Adrenal gland (tissue), 12 donors: ENCODE data around the gene TDRD9. TPM values are rescaled to one million over a fixed set of nuclear protein-coding genes. Genes with fewer than 3 reads are reported as not detected.

Experiments used
- DNase-seq, 7 donors: peaks; one replicate each; pipeline ENCODE4 v3.0.0-alpha.2; 2019 to 2020
- H3K27ac ChIP-seq, 5 donors: fragments of 200-600 bp; sonication (generic) in 4 of 5; 1 replicate in 3 of 5; 2 replicates in 2 of 5; pipeline versions ENCODE4 v1.5.1 to v1.8.0; 2016 to 2020; ENCODE audit warnings: mild to moderate bottlenecking in 1 of 5
- H3K27me3 ChIP-seq: fragments of 200-600 bp; 2 replicates; pipeline ENCODE4 v1.8.0; 2021
- H3K36me3 ChIP-seq, 2 donors: fragments of 200-600 bp; replicated peaks in 1 of 2; 1 replicate in 1 of 2; 2 replicates in 1 of 2; pipeline versions ENCODE4 v1.5.1 to v1.8.0; 2018 to 2022
- H3K4me1 ChIP-seq, 2 donors: fragments of 200-600 bp; replicated peaks in 1 of 2; 1 replicate in 1 of 2; 2 replicates in 1 of 2; pipeline versions ENCODE4 v1.5.1 to v1.8.0; 2018 to 2021
- H3K4me3 ChIP-seq, 4 donors: fragments of 200-600 bp; sonication (generic) in 3 of 4; one replicate each; pipeline ENCODE4 v1.5.1; 2016 to 2018
- H3K9me3 ChIP-seq, 3 donors: fragments of 200-600 bp; sonication (generic) in 1 of 3; replicated peaks in 1 of 3; 1 replicate in 2 of 3; 2 replicates in 1 of 3; pipeline versions ENCODE4 v1.5.1 to v1.8.0; 2016 to 2021
- POLR2A ChIP-seq, 2 donors: fragments of 450-650 bp; IDR thresholded peaks; one replicate each; pipeline ENCODE4 v1.6.1; 2017; ENCODE audit warnings: antibody characterized with exemption in 2 of 2, mild to moderate bottlenecking in 2 of 2, moderate library complexity in 1 of 2
- WGBS, 4 donors: extraction: QIAGEN DNeasy Blood & Tissue Kit in 2 of 4; methylation state at CpG; one replicate each; pipeline versions ENCODE4 v1.1.5 to v1.1.7; 2013 to 2017; 5-methylcytosine and 5-hydroxymethylcytosine counted together
- intact Hi-C, 2 donors: fragments of 100-400 bp; cut with DNase I; formaldehyde crosslinking; loops; one replicate each; pipeline versions ENCODE4 v1.14.1 to v1.15.0; 2022 to 2023
- polyA plus RNA-seq, 3 donors: library from polyadenylated mRNA; stranded (reverse); fragments of 200-250 nt in 2 of 3; fragments of 350-450 nt in 1 of 3; fragmentation: Illumina TruSeq in 1 of 3; extraction: RNeasy Lipid Tissue Mini Kit (QIAGEN cat#74804) in 1 of 3; gene quantifications; one replicate each; pipeline ENCODE4 v1.2.3, GENCODE V29; 2013 to 2014
- total RNA-seq, 9 donors: library from RNA; depleted of rRNA in 4 of 9; stranded (reverse); fragments of >200 nt in 4 of 9; fragments of 120-200 nt in 1 of 9; fragmentation: NEBNext Ultra II Directional in 1 of 9; extraction: Animal tissue kit (Norgen Biotek cat#: 25700) in 1 of 9; gene quantifications; one replicate each; pipeline versions ENCODE4 v1.1.0 to v1.2.4, GENCODE V29; 2013 to 2023
- TF ChIP-seq, protein P1 (sequence below), 6 experiments: fragments of 450-650 bp in 4 of 6; fragments of 200-600 bp in 2 of 6; sonication (generic) in 1 of 6; IDR thresholded peaks; 1 replicate in 5 of 6; 2 replicates in 1 of 6; pipeline versions ENCODE4 v1.5.1 to v1.8.0; 2016 to 2021; ENCODE audit warnings: antibody characterized with exemption in 6 of 6, mild to moderate bottlenecking in 2 of 6, moderate library complexity in 1 of 6
- donor health status: healthy with polysubstance abuse.
- donor health status: Bipolar disorder and iron deficiency.
- donor health status: DM: yes; HTN: yes; CAD: no.
- donor health status: DM: no; HTN: no; CAD: no.
- donor health status: DM: no; HTN: no; CAD: no.
- donor health status: DM: yes; HTN: yes; CAD: no.

Gene TDRD9
- total and polyA plus RNA-seq, 12 donors, result 0.06 to 7.8 (median 3.0) TPM

DNA sequence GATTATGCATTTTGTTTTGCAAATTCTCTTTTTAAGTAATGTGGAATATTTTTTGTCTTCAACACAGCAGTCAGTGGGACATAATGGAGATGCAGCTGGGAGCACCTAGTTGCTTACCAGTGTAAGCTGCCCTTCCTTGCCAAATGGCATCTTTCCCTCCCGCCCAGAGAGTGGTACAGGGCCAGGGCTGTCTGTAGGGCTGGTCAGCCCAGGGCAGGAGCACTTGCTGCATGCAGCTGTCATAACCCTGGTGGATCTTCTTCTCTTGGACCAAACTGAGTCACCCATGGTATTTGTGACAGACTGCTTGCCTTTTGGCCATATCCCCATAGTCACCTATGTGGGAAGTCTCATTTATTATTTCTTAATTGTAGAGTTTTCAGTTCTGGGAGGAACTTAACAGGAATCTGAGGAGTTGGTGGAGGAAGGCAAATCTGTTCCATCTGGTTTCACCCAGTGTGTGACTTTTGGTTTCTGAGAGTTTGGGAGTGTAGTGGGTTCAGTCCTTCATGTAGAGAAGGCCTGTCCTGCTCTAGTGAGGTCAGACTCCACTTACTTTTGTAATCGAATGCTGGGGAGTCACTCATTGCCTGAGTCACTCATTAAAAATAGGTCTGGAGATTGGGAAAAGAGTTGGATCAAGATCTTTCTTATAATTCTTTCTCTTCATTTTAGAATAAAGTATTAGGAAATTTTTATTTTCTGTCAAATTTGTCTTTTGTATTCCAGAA is 95.2 kb downstream of the TDRD9 start:
- 61 to 70% (median 68%) methylated on average over 2 of the region's 2 CpGs for WGBS, 4 donors
- peak in 3 of 7 donors; percentile 19 to 29 (median 27) for DNase-seq
- Histone ChIP-seq H3K4me1 (peaks cover 0 to 7% of the 10 kb centered on the region in 2 donors), H3K36me3 (no peaks in the 10 kb centered on the region), H3K9me3 (no peaks in the 10 kb centered on the region), H3K27ac (peak overlapping the region in 3 of 5 donors; percentile 24 to 56 (median 31)), H3K27me3 (no peaks in the 10 kb centered on the region), H3K4me3 (no peak overlapping the region)
- intact Hi-C loops, result no loop called here
- peak in 1 of 2 donors; percentile 20 for TF ChIP-seq POLR2A (IDR thresholded peaks at IDR 0.05)
- TF ChIP-seq, protein P1, sequence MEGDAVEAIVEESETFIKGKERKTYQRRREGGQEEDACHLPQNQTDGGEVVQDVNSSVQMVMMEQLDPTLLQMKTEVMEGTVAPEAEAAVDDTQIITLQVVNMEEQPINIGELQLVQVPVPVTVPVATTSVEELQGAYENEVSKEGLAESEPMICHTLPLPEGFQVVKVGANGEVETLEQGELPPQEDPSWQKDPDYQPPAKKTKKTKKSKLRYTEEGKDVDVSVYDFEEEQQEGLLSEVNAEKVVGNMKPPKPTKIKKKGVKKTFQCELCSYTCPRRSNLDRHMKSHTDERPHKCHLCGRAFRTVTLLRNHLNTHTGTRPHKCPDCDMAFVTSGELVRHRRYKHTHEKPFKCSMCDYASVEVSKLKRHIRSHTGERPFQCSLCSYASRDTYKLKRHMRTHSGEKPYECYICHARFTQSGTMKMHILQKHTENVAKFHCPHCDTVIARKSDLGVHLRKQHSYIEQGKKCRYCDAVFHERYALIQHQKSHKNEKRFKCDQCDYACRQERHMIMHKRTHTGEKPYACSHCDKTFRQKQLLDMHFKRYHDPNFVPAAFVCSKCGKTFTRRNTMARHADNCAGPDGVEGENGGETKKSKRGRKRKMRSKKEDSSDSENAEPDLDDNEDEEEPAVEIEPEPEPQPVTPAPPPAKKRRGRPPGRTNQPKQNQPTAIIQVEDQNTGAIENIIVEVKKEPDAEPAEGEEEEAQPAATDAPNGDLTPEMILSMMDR (IDR thresholded peaks at IDR 0.05), result no peak

DNA sequence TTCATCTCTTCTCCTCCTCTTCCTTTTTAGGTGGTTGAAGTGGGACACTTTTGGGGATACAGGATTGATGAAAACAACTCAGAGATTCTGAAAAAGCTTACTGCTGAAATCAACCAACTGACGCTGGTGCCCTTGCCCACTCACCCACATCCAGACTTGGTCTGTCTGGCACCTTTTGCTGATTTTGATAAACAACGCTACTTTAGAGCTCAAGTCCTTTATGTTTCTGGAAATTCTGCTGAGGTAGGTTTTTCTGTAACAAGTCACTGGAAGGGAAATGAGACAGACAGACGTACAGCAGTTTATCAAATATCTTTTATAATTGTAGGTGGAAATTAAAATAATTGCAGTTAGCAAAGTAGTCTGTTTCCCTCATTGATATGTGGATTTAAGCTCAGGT is 97.3 kb downstream of the TDRD9 start:
- H3K4me3 ChIP-seq, result no peak overlapping the region
- no peaks in the 10 kb centered on the region for H3K9me3 ChIP-seq
- intact Hi-C loops, result no loop called here
- no peak overlapping the region for H3K27ac ChIP-seq
- no peaks in the 10 kb centered on the region for H3K27me3 ChIP-seq
- no peak for DNase-seq
- WGBS, 4 donors, result 79 to 91% (median 88%) methylated on average over 3 of the region's 3 CpGs
- TF ChIP-seq, protein P1 (IDR thresholded peaks at IDR 0.05), result no peak
- TF ChIP-seq POLR2A (IDR thresholded peaks at IDR 0.05), result no peak
- no peaks in the 10 kb centered on the region for H3K36me3 ChIP-seq
- peaks cover 0 to 7% of the 10 kb centered on the region in 2 donors for H3K4me1 ChIP-seq

DNA sequence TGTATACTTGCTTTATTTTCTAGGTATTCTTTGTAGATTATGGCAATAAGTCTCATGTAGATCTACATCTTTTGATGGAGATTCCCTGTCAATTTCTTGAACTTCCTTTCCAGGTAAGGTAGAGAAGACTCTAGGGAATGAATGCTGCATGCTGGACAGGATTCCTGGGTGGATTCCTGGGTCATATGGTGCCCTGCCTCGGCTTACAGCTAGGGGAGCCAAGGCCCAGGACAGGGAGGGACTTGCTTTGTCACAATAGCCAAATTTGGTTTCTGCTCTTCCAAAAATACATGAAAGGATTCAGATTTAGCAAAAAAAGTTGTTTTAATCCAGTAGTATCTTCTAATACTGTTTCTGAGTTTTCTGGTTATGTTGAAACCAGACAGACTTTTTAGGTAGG is 97.8 kb downstream of the TDRD9 start:
- Histone ChIP-seq H3K9me3 (no peaks in the 10 kb centered on the region), H3K4me1 (peaks cover 0 to 7% of the 10 kb centered on the region in 2 donors), H3K27ac (no peak overlapping the region), H3K36me3 (no peaks in the 10 kb centered on the region), H3K4me3 (no peak overlapping the region), H3K27me3 (no peaks in the 10 kb centered on the region)
- WGBS, 4 donors, result 67 to 92% (median 89%) methylated on average over 1 of the region's 1 CpG
- no peak for TF ChIP-seq POLR2A (IDR thresholded peaks at IDR 0.05)
- TF ChIP-seq, protein P1 (IDR thresholded peaks at IDR 0.05), result no peak
- no peak for DNase-seq
- intact Hi-C loops, result no loop called here

DNA sequence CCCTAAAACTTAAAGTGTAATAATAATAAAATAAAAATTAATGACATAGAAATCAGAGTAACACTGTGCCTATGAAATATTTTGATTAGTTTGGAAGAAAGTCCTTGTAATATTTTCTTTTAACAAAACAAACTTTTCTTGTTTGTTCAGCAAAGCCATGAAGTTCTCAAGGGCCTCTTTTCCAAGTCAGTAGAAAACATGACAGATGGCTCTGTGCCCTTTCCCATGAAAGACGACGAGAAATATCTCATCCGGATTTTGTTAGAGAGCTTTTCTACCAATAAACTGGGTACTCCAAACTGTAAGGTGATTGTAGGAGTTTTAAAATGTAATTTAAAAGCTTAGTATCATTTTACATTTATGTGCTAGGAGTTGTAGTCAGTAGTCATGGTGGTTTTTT is 102.7 kb downstream of the TDRD9 start:
- DNase-seq, result no peak
- Histone ChIP-seq H3K27ac (no peak overlapping the region), H3K36me3 (no peaks in the 10 kb centered on the region), H3K4me3 (no peak overlapping the region), H3K9me3 (no peaks in the 10 kb centered on the region), H3K4me1 (no peaks in the 10 kb centered on the region), H3K27me3 (no peaks in the 10 kb centered on the region)
- 26 to 45% (median 36%) methylated on average over 3 of the region's 3 CpGs for WGBS, 4 donors
- TF ChIP-seq, protein P1 (IDR thresholded peaks at IDR 0.05), result no peak
- no peak for TF ChIP-seq POLR2A (IDR thresholded peaks at IDR 0.05)
- intact Hi-C loops, result no loop called here
